Loucy (cell line): ENCODE results near the gene TBX21.

Source experiments
- CTCF ChIP-seq: fragments of 200-600 bp; sonication (generic); conservative IDR thresholded peaks from 2 replicates; pipeline ENCODE4 v1.5.1; 2014; ENCODE audit warnings: mild to moderate bottlenecking, antibody characterized with exemption, low read length
- EZH2phosphoT487 ChIP-seq: fragments of 200-600 bp; IDR thresholded peaks from 2 replicates; pipeline ENCODE4 v1.6.1; 2018; ENCODE audit warnings: antibody characterized with exemption, mild to moderate bottlenecking, moderate library complexity, borderline replicate concordance

GRCh38 chr17:47763913-47764582, 31.0 kb downstream of the TBX21 start:
- TF ChIP-seq CTCF (no peak), EZH2phosphoT487 (no peak)
